Epidermal melanocyte (primary cell): Measurements from ENCODE around the gene FRMD7.

Source experiments
- DNase-seq: peaks from one replicate; pipeline ENCODE4 v3.0.0; 2011; ENCODE audit warnings: low spot score; ENCODE audit not compliant: insufficient read length

FRMD7 gene

GRCh38 chrX:132037479-132037993 lies 90.3 kb downstream of the FRMD7 start:
- no peak for DNase-seq

DNA sequence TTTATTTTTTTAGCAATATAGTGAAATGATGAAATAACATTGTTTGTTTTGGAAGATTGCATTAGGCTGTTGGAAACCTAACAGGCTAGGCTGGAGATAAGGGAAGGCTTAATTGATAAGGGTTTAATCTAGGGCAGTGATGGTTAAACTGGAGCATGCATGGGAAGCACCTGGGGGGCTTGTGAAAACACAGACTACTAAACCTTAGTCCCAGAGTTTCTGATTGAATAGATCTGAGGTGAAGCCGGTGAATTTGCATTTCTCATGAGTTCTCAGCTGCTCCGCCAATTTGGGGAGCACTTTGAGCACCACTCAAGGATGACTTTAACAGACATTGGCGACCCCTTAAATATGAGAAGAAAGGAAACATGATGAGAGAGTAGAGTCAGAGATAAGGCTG lies 93.2 kb downstream of the FRMD7 start:
- no peak for DNase-seq

DNA sequence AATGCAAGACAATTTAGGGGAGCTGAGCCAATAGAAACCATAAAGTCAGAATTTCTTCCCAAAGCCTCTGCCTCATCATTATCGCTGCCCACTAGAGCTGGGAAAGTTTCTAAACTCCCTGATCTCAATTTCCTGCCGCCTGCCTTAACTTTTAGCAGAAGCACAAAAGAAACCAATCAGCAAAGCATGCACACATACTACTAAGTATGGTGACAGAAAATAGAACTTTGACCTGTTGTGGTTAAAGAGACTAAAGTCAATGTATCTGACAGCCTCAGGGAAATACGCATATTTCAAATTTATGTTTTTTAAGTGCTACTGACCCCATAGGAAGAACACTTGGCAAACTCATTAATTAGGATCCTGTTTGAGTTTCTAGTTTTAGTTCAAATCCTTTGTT lies 94.7 kb downstream of the FRMD7 start:
- DNase-seq, result no peak

DNA sequence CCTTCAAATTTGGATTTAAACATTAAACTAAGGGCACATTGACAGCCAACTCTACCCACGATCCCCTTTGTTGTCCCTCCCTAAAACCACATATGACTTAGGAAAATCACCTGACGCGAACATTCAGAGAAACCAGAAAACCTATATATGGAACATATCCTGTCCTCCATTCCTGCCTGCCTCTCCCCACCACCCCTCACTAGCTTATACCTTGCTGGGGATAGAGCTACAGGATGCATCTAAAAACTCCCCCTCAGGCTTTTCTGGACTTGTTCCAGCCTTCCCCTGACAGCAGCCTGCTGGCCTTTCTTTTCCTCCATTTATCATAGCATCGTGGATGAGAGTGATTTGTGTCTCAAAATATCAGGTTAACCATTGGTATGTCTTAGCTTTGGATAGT lies 96.0 kb downstream of the FRMD7 start:
- DNase-seq, result no peak

DNA sequence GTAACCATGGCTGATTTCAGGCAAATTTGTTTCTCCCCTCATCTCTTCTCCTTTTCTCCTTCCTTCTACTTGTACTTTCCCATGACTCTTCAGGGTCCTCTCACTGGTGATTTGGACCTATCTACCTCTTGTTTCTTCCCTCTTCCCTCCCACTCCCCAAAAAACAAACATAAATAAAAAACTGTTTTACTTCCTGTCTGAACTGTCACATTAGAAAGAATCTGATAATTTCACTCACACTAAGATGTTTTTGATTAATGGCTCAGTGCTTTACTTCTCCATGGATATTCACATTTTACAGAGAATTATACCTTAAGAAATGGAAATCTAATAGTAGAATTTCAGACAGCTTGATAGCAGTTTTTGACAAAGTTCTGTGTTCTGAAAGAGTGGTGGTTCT lies 97.6 kb downstream of the FRMD7 start:
- no peak for DNase-seq
